Breast epithelium (tissue), 4 donors: Measurements from ENCODE around the gene PPP1R37. TPM values are rescaled to one million over a fixed set of nuclear protein-coding genes. Genes with fewer than 3 reads are reported as not detected.
"Not testable (repeated sequence)": the region's sequence is repeated elsewhere in the genome, so short reads cannot be mapped to it uniquely, and the experiment has no call there.

Experiments
- DNase-seq, 2 donors: peaks; one replicate each; pipeline ENCODE4 v3.0.0-alpha.2; 2019; ENCODE audit warnings: low spot score in 2 of 2
- H3K27ac ChIP-seq, 2 donors: fragments of 200-600 bp; sonication (generic) in 1 of 2; one replicate each; pipeline ENCODE4 v1.5.1; 2016 to 2019; ENCODE audit warnings: mild to moderate bottlenecking in 1 of 2
- H3K27me3 ChIP-seq, 2 donors: fragments of 200-600 bp; sonication (generic) in 1 of 2; one replicate each; pipeline versions ENCODE4 v1.5.1 to v1.6.0; 2017 to 2019; ENCODE audit warnings: control low read depth in 1 of 2, mild to moderate bottlenecking in 1 of 2
- H3K36me3 ChIP-seq: fragments of 200-600 bp; one replicate; pipeline ENCODE4 v1.5.1; 2019
- H3K4me1 ChIP-seq, 2 donors: fragments of 200-600 bp; sonication (generic); one replicate each; pipeline ENCODE4 v1.5.1; 2016 to 2019; ENCODE audit warnings: control low read depth in 1 of 2
- H3K4me3 ChIP-seq, 3 donors: fragments of 200-600 bp; sonication (generic); 1 replicate in 2 of 3; 2 replicates in 1 of 3; pipeline ENCODE4 v1.5.1; 2016 to 2019; ENCODE audit warnings: mild to moderate bottlenecking in 3 of 3, moderate library complexity in 2 of 3
- H3K9me3 ChIP-seq, 2 donors: fragments of 200-600 bp; sonication (generic) in 1 of 2; one replicate each; pipeline ENCODE4 v1.5.1; 2016 to 2019; ENCODE audit warnings: control low read depth in 1 of 2
- POLR2A ChIP-seq: fragments of 450-650 bp; IDR thresholded peaks from one replicate; pipeline ENCODE4 v1.6.1; 2016; ENCODE audit warnings: antibody characterized with exemption, mild to moderate bottlenecking, moderate library complexity
- POLR2AphosphoS5 ChIP-seq, 3 donors: sonication (generic); formaldehyde crosslinking; IDR thresholded peaks; one replicate each; pipeline ENCODE4 v1.6.1; 2017; ENCODE audit warnings: antibody characterized with exemption in 3 of 3
- intact Hi-C: fragments of 100-400 bp; cut with DNase I; formaldehyde crosslinking; loops from one replicate; pipeline ENCODE4 v1.15.1; 2023; ENCODE audit warnings: low total_unique reads
- total RNA-seq, 3 donors: library from RNA; depleted of rRNA; stranded (reverse); fragments of >200 nt; gene quantifications; one replicate each; pipeline ENCODE4 v1.1.0, GENCODE V29; 2016
- TF ChIP-seq, protein P1 (sequence below), 3 donors: fragments of 450-650 bp; IDR thresholded peaks; one replicate each; pipeline ENCODE4 v1.5.1; 2016 to 2017; ENCODE audit warnings: antibody characterized with exemption in 3 of 3, mild to moderate bottlenecking in 3 of 3, moderate library complexity in 3 of 3

Gene PPP1R37
- total RNA-seq, 3 donors from 2014 or later: 18.6 to 50.8 (median 33.8) TPM

DNA sequence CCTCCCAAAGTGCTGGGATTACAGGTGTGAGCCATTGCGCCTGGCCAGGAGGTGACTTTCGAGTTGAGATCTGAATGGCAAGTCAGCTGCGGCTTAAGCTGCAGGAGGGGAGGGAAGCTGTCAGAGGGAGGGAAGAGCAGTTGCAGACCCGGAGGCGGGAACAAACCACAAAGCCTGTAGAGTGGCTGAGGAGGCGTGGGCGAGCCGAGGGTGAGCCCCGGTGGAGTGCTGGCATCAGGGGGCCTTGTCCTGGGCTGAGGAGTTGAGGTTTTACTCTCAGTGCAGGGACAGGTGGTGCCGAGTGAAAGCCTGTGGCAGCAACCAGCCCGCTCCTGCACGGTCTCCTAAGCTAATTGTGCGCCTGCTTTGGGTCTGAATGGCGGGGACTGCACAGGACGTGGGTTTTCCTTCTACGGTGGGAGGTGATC is 24.2 kb downstream of the PPP1R37 start:
- H3K27me3 ChIP-seq: no peaks in the 10 kb centered on the region
- no peaks in the 10 kb centered on the region for H3K9me3 ChIP-seq
- intact Hi-C loops: loop anchor here (10.0 kb wide), 1 partner anchor 52 kb away; no protein-coding TSS in a partner anchor
- H3K27ac ChIP-seq: peak overlapping the region; percentile 61 to 67
- TF ChIP-seq POLR2AphosphoS5 (IDR thresholded peaks at IDR 0.05) (no peak), POLR2A (no peak)
- TF ChIP-seq, protein P1, sequence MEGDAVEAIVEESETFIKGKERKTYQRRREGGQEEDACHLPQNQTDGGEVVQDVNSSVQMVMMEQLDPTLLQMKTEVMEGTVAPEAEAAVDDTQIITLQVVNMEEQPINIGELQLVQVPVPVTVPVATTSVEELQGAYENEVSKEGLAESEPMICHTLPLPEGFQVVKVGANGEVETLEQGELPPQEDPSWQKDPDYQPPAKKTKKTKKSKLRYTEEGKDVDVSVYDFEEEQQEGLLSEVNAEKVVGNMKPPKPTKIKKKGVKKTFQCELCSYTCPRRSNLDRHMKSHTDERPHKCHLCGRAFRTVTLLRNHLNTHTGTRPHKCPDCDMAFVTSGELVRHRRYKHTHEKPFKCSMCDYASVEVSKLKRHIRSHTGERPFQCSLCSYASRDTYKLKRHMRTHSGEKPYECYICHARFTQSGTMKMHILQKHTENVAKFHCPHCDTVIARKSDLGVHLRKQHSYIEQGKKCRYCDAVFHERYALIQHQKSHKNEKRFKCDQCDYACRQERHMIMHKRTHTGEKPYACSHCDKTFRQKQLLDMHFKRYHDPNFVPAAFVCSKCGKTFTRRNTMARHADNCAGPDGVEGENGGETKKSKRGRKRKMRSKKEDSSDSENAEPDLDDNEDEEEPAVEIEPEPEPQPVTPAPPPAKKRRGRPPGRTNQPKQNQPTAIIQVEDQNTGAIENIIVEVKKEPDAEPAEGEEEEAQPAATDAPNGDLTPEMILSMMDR (IDR thresholded peaks at IDR 0.05): no peak
- peaks cover 4 to 15% of the 10 kb centered on the region in 2 donors for H3K4me1 ChIP-seq
- peak overlapping the region in 1 of 3 donors; percentile 24 for H3K4me3 ChIP-seq
- DNase-seq: no peak
- no peaks in the 10 kb centered on the region for H3K36me3 ChIP-seq

DNA sequence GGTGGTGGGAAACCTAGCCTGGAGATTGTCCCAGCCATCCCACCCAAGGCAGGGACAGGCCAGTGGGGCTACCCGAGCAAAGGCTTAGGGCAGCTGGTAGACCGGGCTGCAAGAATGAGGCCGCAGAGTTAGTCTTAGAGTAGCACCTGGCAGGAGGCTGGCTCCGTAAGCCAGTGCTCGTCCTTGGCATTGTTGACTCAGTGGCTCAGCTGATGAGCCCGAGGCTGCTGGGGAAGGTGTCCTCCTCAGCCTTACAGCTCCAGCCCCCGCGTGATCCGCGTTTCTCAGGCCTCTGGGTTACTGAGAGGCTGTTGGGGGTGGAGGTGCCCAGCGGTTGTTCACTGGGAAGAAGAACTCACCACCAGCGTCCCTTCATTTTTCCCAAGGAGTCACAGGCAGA is 24.7 kb downstream of the PPP1R37 start:
- no peaks in the 10 kb centered on the region for H3K27me3 ChIP-seq
- no peaks in the 10 kb centered on the region for H3K9me3 ChIP-seq
- H3K36me3 ChIP-seq: no peaks in the 10 kb centered on the region
- H3K27ac ChIP-seq: peak overlapping the region; percentile 61 to 67
- H3K4me1 ChIP-seq: peaks cover 4 to 15% of the 10 kb centered on the region in 2 donors
- peak overlapping the region in 1 of 3 donors; percentile 24 for H3K4me3 ChIP-seq
- DNase-seq: peak in 1 of 2 donors; percentile 77
- intact Hi-C loops: loop anchor here (10.0 kb wide), 1 partner anchor 53 kb away; no protein-coding TSS in a partner anchor
- no peak for TF ChIP-seq POLR2A
- TF ChIP-seq, protein P1 (IDR thresholded peaks at IDR 0.05): no peak
- TF ChIP-seq POLR2AphosphoS5 (IDR thresholded peaks at IDR 0.05): no peak

GRCh38 chr19:45118106-45118505 is 25.1 kb downstream of the PPP1R37 start:
- TF ChIP-seq, protein P1 (IDR thresholded peaks at IDR 0.05): no peak
- TF ChIP-seq POLR2AphosphoS5 (IDR thresholded peaks at IDR 0.05) (no peak), POLR2A (no peak)
- no peaks in the 10 kb centered on the region for H3K36me3 ChIP-seq
- H3K9me3 ChIP-seq: no peaks in the 10 kb centered on the region
- H3K27ac ChIP-seq: peak overlapping the region; percentile 61 to 67
- H3K4me1 ChIP-seq: peaks cover 4 to 19% of the 10 kb centered on the region in 2 donors
- no peaks in the 10 kb centered on the region for H3K27me3 ChIP-seq
- no peak overlapping the region for H3K4me3 ChIP-seq
- intact Hi-C loops: loop anchor here (10.0 kb wide), 1 partner anchor 53 kb away; no protein-coding TSS in a partner anchor
- no peak for DNase-seq

GRCh38 chr19:45118591-45119355 is 25.8 kb downstream of the PPP1R37 start:
- H3K4me1 ChIP-seq: peaks cover 4 to 22% of the 10 kb centered on the region in 2 donors
- not testable (repeated sequence) for H3K9me3 ChIP-seq, DNase-seq, H3K4me3 ChIP-seq, H3K36me3 ChIP-seq, H3K27me3 ChIP-seq
- H3K27ac ChIP-seq: peak overlapping the region; percentile 61 to 67
- intact Hi-C loops: loop anchor here (10.0 kb wide), 1 partner anchor 54 kb away; no protein-coding TSS in a partner anchor

DNA sequence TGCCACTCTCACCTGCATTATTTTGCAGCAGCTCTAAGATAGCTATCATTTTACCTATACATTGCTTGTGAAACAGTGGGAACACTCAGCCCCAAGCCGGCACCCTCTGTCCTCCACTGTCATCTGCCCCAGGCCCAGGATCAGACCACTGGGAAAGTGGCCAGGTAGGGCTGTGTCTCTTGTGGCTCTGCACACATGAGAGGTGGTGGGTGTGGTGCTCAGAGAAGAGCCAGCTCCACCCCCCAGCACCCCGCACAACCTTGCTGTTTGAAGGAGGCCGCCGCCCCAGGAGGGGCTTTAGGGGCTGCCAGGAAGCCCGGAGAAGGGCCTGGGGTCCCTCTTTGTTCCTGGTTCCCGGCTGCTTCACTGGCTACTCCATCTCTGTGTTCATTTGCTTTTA is 26.6 kb downstream of the PPP1R37 start:
- TF ChIP-seq, protein P1 (IDR thresholded peaks at IDR 0.05): no peak
- TF ChIP-seq POLR2A (no peak), POLR2AphosphoS5 (IDR thresholded peaks at IDR 0.05) (no peak)
- no peak for DNase-seq

More for the DNA sequence above, 26.6 kb downstream of the PPP1R37 start:
- H3K9me3 ChIP-seq: no peaks in the 10 kb centered on the region
- intact Hi-C loops: loop anchor here (10.0 kb wide), 1 partner anchor 55 kb away; no protein-coding TSS in a partner anchor
- H3K4me3 ChIP-seq: no peak overlapping the region
- peaks cover 4 to 20% of the 10 kb centered on the region in 2 donors for H3K4me1 ChIP-seq
- no peak overlapping the region for H3K27ac ChIP-seq
- H3K36me3 ChIP-seq: no peaks in the 10 kb centered on the region
- no peaks in the 10 kb centered on the region for H3K27me3 ChIP-seq
